ENCODE data around the gene MMP19. TPM values are rescaled to one million over a fixed set of nuclear protein-coding genes. Genes with fewer than 3 reads are reported as not detected.

MMP19 gene
- total and polyA plus RNA-seq, 2 of the 4 experiments (the other 2 are of a cell fraction), result 9.9 to 34.7 TPM

- ChIA-PET POLR2A (ENCODE audit: unreplicated experiment) (interaction anchor here (1.0 kb wide), 1 partner anchor 16 kb away, joined by 4 read pairs; no protein-coding TSS in a partner anchor), CTCF (interaction anchor here (1.3 kb wide), 1 partner anchor 83 kb away, joined by 3 read pairs; no protein-coding TSS in a partner anchor)
- H3K27ac ChIP-seq (ENCODE audit: insufficient read depth, low read length), result peak overlapping the region; percentile 77
- H4K20me1 ChIP-seq (ENCODE audit: insufficient read depth, low read length), result no peaks in the 10 kb centered on the region
- peak; percentile 83 for DNase-seq
- H3K18ac ChIP-seq (ENCODE audit: low read depth, low read length), result peak overlapping the region; percentile 64; the same call in 1 of the 2 replicates
- peak overlapping the region; percentile 45; the same call in 1 of the 2 replicates for H2AK5ac ChIP-seq (ENCODE audit: low read depth, low read length)
- no CpG with 5 or more reads among the region's 3 CpGs for WGBS, 2 experiments (ENCODE audit: extremely low coverage in 2 of 2, insufficient read length in 1 of 2)
- peak overlapping the region; percentile 88 for H2BK5ac ChIP-seq (ENCODE audit: low read depth, low read length, poor library complexity, severe bottlenecking)
- H4K91ac ChIP-seq (ENCODE audit: insufficient read depth, low read depth, low read length), result peak overlapping the region; percentile 46
- no peak overlapping the region; the same call in 1 of the 2 replicates for H3K56ac ChIP-seq (ENCODE audit: extremely low read depth, insufficient read depth, low read length)
- H2BK15ac ChIP-seq (ENCODE audit: low read depth, low read length), result peak overlapping the region; percentile 84; the same call in 2 of the 3 replicates
- peak overlapping the region; percentile 79; the same call in 1 of the 2 replicates for H3K23ac ChIP-seq (ENCODE audit: low read depth, low read length)
- in situ Hi-C loops (cut with MboI; ENCODE audit: low sequenced_read_pairs) (no loop called here), dilution Hi-C loops (cut with HindIII; ENCODE audit: low sequenced_read_pairs, unreplicated experiment) (no loop called here), intact Hi-C loops (cut with micrococcal nuclease) (loop anchor here (1.0 kb wide), 1 partner anchor 84 kb away; the partner anchor contains the start of gene DGKA)
- no peaks in the 10 kb centered on the region for H3K9me3 ChIP-seq (ENCODE audit: control insufficient read depth, insufficient read depth, low read length)
- peaks cover 17% of the 10 kb centered on the region for H3K4me1 ChIP-seq (ENCODE audit: control insufficient read depth, insufficient read depth, low read length)
- peak overlapping the region; percentile 74 for H3K14ac ChIP-seq (replicated peaks; ENCODE audit: low read depth, low read length)
- no peaks in the 10 kb centered on the region for H3K27me3 ChIP-seq (ENCODE audit: control insufficient read depth, insufficient read depth, low read length)
- peak overlapping the region; percentile 1 for H2AK9ac ChIP-seq (replicated peaks; ENCODE audit: low read depth, low read length, poor library complexity)
- peak overlapping the region; percentile 98 for H3K4ac ChIP-seq (ENCODE audit: low read depth, low read length)
- peak overlapping the region; percentile 93; the same call in 1 of the 2 replicates for H2BK120ac ChIP-seq (ENCODE audit: low read depth, low read length)
- peak overlapping the region; percentile 83 to 93; a peak in 3 of 4 replicates for H4K8ac ChIP-seq (ENCODE audit: low read depth in 2 of 2, low read length in 2 of 2)
- no TSS peak for BruUV-seq (replicated peaks)
- H2AFZ ChIP-seq (replicated peaks; ENCODE audit: low read length, poor library complexity), result peak overlapping the region; percentile 38
- H3K79me1 ChIP-seq (ENCODE audit: low read depth in 1 of 2, low read length in 2 of 2), result peaks cover 10 to 14% of the 10 kb centered on the region in 2 experiments
- 0 out of 2 replicates have a peak overlapping the region, but pooled peaks have one; percentile 2 for H3K9ac ChIP-seq (ENCODE audit: low read depth, low read length)
- H3K4me3 ChIP-seq (ENCODE audit: insufficient read depth, low read depth, low read length), result no peak overlapping the region
- no peak overlapping the region for H3K4me2 ChIP-seq (ENCODE audit: low read depth, low read length)
- ATAC-seq (ENCODE audit: low read depth), result peak; percentile 4; the same call in 1 of the 2 replicates
- no peaks in the 10 kb centered on the region for H3K36me3 ChIP-seq (ENCODE audit: control insufficient read depth, insufficient read depth, low read length)
- peaks cover 16% of the 10 kb centered on the region for H3K9me1 ChIP-seq (ENCODE audit: insufficient read depth, low read length)
- H2BK20ac ChIP-seq (ENCODE audit: low read depth, low read length), result peak overlapping the region; percentile 79
- H4K5ac ChIP-seq (ENCODE audit: low read depth, low read length), result peak overlapping the region; percentile 86
- TF ChIP-seq SMC3 (IDR thresholded peaks at IDR 0.05; ENCODE audit: low read depth, low read length) (no peak), USF2 (IDR thresholded peaks at IDR 0.05; ENCODE audit: low read depth, low read length) (peak; percentile 62; the same call in 1 of the 2 replicates), MXI1 (IDR thresholded peaks at IDR 0.05; ENCODE audit: borderline replicate concordance, low read depth, low read length) (peak; percentile 62; the same call in 1 of the 2 replicates), POLR2A (IDR thresholded peaks at IDR 0.05; ENCODE audit: low read depth, low read length) (no peak; the same call in 1 of the 2 replicates), BHLHE40 (IDR thresholded peaks at IDR 0.05; ENCODE audit: low read depth, low read length) (peak; percentile 64; the same call in 1 of the 2 replicates), RAD21 (IDR thresholded peaks at IDR 0.05; ENCODE audit: low read length) (no peak), RCOR1 (IDR thresholded peaks at IDR 0.05; ENCODE audit: insufficient replicate concordance, low read length) (no peak), RFX5 (IDR thresholded peaks at IDR 0.05; ENCODE audit: low read depth, low read length) (no peak), MAZ (IDR thresholded peaks at IDR 0.05; ENCODE audit: borderline replicate concordance, low read depth, low read length) (peak; percentile 37; the same call in 1 of the 2 replicates), CHD1 (IDR thresholded peaks at IDR 0.05; ENCODE audit: low read depth, low read length) (no peak), NFE2L2 (IDR thresholded peaks at IDR 0.05; ENCODE audit: low read depth, low read length) (no peak), FOS (IDR thresholded peaks at IDR 0.05; ENCODE audit: low read depth, low read length) (peak; percentile 66; the same call in 1 of the 2 replicates), CTCF (conservative IDR thresholded peaks at IDR 0.05; ENCODE audit: low read depth, low read length) (no peak), CEBPB (IDR thresholded peaks at IDR 0.05; ENCODE audit: low read depth, low read length) (0 out of 2 replicates have a peak, but pooled peaks have one; percentile 4), ELK1 (IDR thresholded peaks at IDR 0.05; ENCODE audit: borderline replicate concordance, low read depth, low read length) (no peak)
Measured at GRCh38 chr12:55847033-55847432, 4.3 kb upstream of the MMP19 start.
